ENCODE results near the gene PBX3.

PBX3 gene

GRCh38 chr9:125977223-125977622, 230.1 kb downstream of the PBX3 start:
- no peak for DNase-seq (ENCODE audit: low spot score)

- DNase-seq (ENCODE audit: low spot score): no peak
Observed at GRCh38 chr9:125979383-125979782, 232.2 kb downstream of the PBX3 start.

- no peak for DNase-seq (ENCODE audit: low spot score)
Observed at GRCh38 chr9:125982798-125983406, 235.7 kb downstream of the PBX3 start.

GRCh38 chr9:125983681-125984080, 236.5 kb downstream of the PBX3 start:
- DNase-seq (ENCODE audit: low spot score): no peak

GRCh38 chr9:125984461-125984860, 237.3 kb downstream of the PBX3 start:
- DNase-seq (ENCODE audit: low spot score): no peak

- no peak for DNase-seq (ENCODE audit: low spot score)
Observed at GRCh38 chr9:125985142-125985997, 238.2 kb downstream of the PBX3 start.

- no peak for DNase-seq (ENCODE audit: low spot score)
Observed at GRCh38 chr9:125985998-125986655, 239.0 kb downstream of the PBX3 start.

GRCh38 chr9:125986966-125987365, 239.8 kb downstream of the PBX3 start:
- no peak for DNase-seq (ENCODE audit: low spot score)

GRCh38 chr9:125987420-125987819, 240.2 kb downstream of the PBX3 start:
- no peak for DNase-seq (ENCODE audit: low spot score)

- DNase-seq (ENCODE audit: low spot score): no peak
Observed at GRCh38 chr9:125988479-125989050, 241.4 kb downstream of the PBX3 start.

- no peak for DNase-seq (ENCODE audit: low spot score)
Observed at GRCh38 chr9:125989090-125989501, 241.9 kb downstream of the PBX3 start.

- DNase-seq (ENCODE audit: low spot score): no peak
Observed at GRCh38 chr9:125989524-125990180, 242.5 kb downstream of the PBX3 start.

- DNase-seq (ENCODE audit: low spot score): no peak
Observed at GRCh38 chr9:125990186-125990792, 243.1 kb downstream of the PBX3 start.

GRCh38 chr9:125990793-125991220, 243.6 kb downstream of the PBX3 start:
- no peak for DNase-seq (ENCODE audit: low spot score)

GRCh38 chr9:125991886-125992529, 244.8 kb downstream of the PBX3 start:
- DNase-seq (ENCODE audit: low spot score): no peak

GRCh38 chr9:125992557-125992956, 245.4 kb downstream of the PBX3 start:
- no peak for DNase-seq (ENCODE audit: low spot score)

GRCh38 chr9:125993466-125993865, 246.3 kb downstream of the PBX3 start:
- no peak for DNase-seq (ENCODE audit: low spot score)

- no peak for DNase-seq (ENCODE audit: low spot score)
Observed at GRCh38 chr9:125994066-125994943, 247.1 kb downstream of the PBX3 start.

- DNase-seq (ENCODE audit: low spot score): no peak
Observed at GRCh38 chr9:125995006-125995405, 247.8 kb downstream of the PBX3 start.

GRCh38 chr9:125995706-125996105, 248.5 kb downstream of the PBX3 start:
- DNase-seq (ENCODE audit: low spot score): no peak

Measured in Ammon's horn (tissue), 1 donor.